IPS-20b (cell line): ENCODE measurements around the gene RARRES1.

ENCODE experiments used
- H3K27ac ChIP-seq: one replicate; pipeline ENCODE4 v1.5.1; 2013; ENCODE audit warnings: low read length
- H3K27me3 ChIP-seq: 2 replicates; pipeline ENCODE4 v1.6.1; 2013; ENCODE audit warnings: mild to moderate bottlenecking, low read length, inconsistent platforms; ENCODE audit not compliant: insufficient read depth
- H3K36me3 ChIP-seq: 2 replicates; pipeline ENCODE4 v1.6.1; 2013; ENCODE audit warnings: low read depth, mild to moderate bottlenecking, inconsistent platforms, low read length, moderate library complexity; ENCODE audit not compliant: insufficient read depth
- H3K4me1 ChIP-seq: 2 replicates; pipeline ENCODE4 v1.6.1; 2013; ENCODE audit warnings: mild to moderate bottlenecking, control low read depth, inconsistent platforms, low read length, moderate library complexity; ENCODE audit not compliant: insufficient read depth
- H3K4me3 ChIP-seq: 2 replicates; pipeline ENCODE4 v1.5.1; 2013; ENCODE audit warnings: mild to moderate bottlenecking, low read length, inconsistent platforms
- H3K9ac ChIP-seq: 2 replicates; pipeline ENCODE4 v1.6.1; 2013; ENCODE audit warnings: low read depth, mild to moderate bottlenecking, inconsistent platforms, low read length, moderate library complexity
- H3K9me3 ChIP-seq: 2 replicates; pipeline ENCODE4 v1.6.1; 2013; ENCODE audit warnings: mild to moderate bottlenecking, low read depth, low read length, inconsistent platforms; ENCODE audit not compliant: insufficient read depth

Gene RARRES1

GRCh38 chr3:158651192-158651591 is 81.1 kb downstream of the RARRES1 start:
- no peaks in the 10 kb centered on the region for H3K27me3 ChIP-seq
- H3K27ac ChIP-seq, result no peak overlapping the region
- no peak overlapping the region for H3K9ac ChIP-seq
- H3K36me3 ChIP-seq, result peaks cover 89% of the 10 kb centered on the region
- H3K9me3 ChIP-seq, result no peaks in the 10 kb centered on the region
- H3K4me1 ChIP-seq, result no peaks in the 10 kb centered on the region
- H3K4me3 ChIP-seq, result no peak overlapping the region

GRCh38 chr3:158649791-158650190 is 82.5 kb downstream of the RARRES1 start:
- no peak overlapping the region for H3K9ac ChIP-seq
- no peaks in the 10 kb centered on the region for H3K9me3 ChIP-seq
- peaks cover 81% of the 10 kb centered on the region for H3K36me3 ChIP-seq
- H3K4me3 ChIP-seq, result no peak overlapping the region
- H3K27me3 ChIP-seq, result no peaks in the 10 kb centered on the region
- H3K27ac ChIP-seq, result no peak overlapping the region
- no peaks in the 10 kb centered on the region for H3K4me1 ChIP-seq
